ENCODE measurements around the gene AGMAT. TPM values are rescaled to one million over a fixed set of nuclear protein-coding genes. Genes with fewer than 3 reads are reported as not detected.

The AGMAT gene
- total and polyA plus RNA-seq, 2 of the 13 experiments (the other 11 are each of a cell fraction or from before 2014, with no cell fraction given): 59.1 to 174 TPM

DNA sequence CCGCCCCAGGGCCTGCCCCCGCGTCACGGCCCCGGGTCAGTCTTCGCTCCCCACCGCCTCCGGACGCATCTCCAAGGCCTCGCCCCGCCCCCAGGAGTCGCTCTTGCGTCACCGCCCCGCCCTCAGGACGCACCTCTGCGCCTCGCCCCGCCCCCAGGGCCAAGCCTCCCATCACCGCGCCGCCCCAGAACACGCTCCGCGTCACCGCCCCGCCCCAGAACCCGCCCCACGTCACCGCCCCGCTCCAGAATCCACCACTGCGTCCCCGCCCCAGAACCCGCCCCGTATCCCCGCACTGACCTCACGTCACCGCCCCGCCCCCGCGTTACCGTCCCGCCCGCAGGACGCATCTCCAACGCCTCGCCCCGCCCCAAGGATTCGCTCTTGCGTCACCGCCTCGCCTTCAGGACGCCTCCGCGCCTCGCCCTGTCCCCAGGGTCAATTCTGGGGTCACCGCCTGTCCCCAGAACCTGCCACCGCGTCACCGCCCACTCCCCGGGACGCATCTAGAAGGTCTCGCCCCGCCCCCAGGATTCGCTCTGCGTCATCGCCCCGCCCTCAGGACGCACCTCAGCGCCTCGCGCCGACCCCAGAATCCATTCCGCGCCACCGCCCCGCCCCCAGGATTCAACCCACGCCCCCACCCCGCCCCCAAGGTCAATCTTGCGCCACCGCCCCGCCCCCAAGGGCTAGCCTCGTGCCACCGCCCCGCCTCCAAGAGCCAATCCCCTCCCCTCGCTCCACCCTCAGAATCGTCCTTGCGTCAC is 60.4 kb downstream of the AGMAT start (continued):
- TF ChIP-seq, protein P1, sequence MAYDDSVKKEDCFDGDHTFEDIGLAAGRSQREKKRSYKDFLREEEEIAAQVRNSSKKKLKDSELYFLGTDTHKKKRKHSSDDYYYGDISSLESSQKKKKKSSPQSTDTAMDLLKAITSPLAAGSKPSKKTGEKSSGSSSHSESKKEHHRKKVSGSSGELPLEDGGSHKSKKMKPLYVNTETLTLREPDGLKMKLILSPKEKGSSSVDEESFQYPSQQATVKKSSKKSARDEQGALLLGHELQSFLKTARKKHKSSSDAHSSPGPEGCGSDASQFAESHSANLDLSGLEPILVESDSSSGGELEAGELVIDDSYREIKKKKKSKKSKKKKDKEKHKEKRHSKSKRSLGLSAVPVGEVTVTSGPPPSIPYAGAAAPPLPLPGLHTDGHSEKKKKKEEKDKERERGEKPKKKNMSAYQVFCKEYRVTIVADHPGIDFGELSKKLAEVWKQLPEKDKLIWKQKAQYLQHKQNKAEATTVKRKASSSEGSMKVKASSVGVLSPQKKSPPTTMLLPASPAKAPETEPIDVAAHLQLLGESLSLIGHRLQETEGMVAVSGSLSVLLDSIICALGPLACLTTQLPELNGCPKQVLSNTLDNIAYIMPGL (CRISPR knock-in tag; IDR thresholded peaks at IDR 0.05; ENCODE audit: borderline replicate concordance in 1 of 2, low read depth in 1 of 2): no peak
- TF ChIP-seq, protein P2, sequence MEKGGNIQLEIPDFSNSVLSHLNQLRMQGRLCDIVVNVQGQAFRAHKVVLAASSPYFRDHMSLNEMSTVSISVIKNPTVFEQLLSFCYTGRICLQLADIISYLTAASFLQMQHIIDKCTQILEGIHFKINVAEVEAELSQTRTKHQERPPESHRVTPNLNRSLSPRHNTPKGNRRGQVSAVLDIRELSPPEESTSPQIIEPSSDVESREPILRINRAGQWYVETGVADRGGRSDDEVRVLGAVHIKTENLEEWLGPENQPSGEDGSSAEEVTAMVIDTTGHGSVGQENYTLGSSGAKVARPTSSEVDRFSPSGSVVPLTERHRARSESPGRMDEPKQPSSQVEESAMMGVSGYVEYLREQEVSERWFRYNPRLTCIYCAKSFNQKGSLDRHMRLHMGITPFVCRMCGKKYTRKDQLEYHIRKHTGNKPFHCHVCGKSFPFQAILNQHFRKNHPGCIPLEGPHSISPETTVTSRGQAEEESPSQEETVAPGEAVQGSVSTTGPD (CRISPR knock-in tag; IDR thresholded peaks at IDR 0.05): no peak
- TF ChIP-seq, protein P3, sequence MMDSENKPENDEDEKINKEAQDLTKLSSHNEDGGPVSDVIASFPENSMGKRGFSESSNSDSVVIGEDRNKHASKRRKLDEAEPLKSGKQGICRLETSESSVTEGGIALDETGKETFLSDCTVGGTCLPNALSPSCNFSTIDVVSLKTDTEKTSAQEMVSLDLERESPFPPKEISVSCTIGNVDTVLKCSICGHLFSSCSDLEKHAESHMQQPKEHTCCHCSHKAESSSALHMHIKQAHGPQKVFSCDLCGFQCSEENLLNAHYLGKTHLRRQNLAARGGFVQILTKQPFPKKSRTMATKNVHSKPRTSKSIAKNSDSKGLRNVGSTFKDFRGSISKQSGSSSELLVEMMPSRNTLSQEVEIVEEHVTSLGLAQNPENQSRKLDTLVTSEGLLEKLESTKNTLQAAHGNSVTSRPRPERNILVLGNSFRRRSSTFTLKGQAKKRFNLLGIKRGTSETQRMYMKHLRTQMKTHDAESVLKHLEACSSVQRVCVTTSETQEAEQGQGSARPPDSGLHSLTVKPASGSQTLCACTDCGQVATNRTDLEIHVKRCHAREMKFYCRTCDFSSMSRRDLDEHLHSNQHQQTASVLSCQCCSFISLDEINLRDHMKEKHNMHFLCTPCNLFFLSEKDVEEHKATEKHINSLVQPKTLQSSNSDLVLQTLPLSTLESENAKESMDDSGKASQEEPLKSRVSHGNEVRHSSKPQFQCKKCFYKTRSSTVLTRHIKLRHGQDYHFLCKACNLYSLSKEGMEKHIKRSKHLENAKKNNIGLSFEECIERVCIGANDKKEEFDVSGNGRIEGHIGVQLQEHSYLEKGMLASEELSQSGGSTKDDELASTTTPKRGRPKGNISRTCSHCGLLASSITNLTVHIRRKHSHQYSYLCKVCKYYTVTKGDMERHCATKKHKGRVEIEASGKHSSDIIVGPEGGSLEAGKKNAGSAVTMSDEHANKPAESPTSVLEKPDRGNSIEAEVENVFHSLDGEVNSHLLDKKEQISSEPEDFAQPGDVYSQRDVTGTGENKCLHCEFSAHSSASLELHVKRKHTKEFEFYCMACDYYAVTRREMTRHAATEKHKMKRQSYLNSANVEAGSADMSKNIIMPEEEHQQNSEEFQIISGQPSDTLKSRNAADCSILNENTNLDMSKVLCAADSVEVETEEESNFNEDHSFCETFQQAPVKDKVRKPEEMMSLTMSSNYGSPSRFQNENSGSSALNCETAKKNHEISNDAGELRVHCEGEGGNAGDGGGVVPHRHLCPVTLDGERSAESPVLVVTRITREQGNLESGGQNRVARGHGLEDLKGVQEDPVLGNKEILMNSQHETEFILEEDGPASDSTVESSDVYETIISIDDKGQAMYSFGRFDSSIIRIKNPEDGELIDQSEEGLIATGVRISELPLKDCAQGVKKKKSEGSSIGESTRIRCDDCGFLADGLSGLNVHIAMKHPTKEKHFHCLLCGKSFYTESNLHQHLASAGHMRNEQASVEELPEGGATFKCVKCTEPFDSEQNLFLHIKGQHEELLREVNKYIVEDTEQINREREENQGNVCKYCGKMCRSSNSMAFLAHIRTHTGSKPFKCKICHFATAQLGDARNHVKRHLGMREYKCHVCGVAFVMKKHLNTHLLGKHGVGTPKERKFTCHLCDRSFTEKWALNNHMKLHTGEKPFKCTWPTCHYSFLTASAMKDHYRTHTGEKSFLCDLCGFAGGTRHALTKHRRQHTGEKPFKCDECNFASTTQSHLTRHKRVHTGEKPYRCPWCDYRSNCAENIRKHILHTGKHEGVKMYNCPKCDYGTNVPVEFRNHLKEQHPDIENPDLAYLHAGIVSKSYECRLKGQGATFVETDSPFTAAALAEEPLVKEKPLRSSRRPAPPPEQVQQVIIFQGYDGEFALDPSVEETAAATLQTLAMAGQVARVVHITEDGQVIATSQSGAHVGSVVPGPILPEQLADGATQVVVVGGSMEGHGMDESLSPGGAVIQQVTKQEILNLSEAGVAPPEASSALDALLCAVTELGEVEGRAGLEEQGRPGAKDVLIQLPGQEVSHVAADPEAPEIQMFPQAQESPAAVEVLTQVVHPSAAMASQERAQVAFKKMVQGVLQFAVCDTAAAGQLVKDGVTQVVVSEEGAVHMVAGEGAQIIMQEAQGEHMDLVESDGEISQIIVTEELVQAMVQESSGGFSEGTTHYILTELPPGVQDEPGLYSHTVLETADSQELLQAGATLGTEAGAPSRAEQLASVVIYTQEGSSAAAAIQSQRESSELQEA (CRISPR knock-in tag; IDR thresholded peaks at IDR 0.05; ENCODE audit: not compliant biosample characterization): no peak
- TF ChIP-seq ZNF101 (CRISPR knock-in tag; IDR thresholded peaks at IDR 0.05; ENCODE audit: borderline replicate concordance, low read depth) (no peak), GTF3A (CRISPR knock-in tag; conservative IDR thresholded peaks at IDR 0.05) (no peak), SRSF1 (optimal IDR thresholded peaks at IDR 0.05; ENCODE audit: low read depth, low read length) (no peak), ZNF251 (CRISPR knock-in tag; IDR thresholded peaks at IDR 0.05) (no peak), PHF8 (CRISPR knock-in tag; IDR thresholded peaks at IDR 0.05) (peak; percentile 12; the same call in 1 of the 2 replicates)
- TF ChIP-seq, protein P4, sequence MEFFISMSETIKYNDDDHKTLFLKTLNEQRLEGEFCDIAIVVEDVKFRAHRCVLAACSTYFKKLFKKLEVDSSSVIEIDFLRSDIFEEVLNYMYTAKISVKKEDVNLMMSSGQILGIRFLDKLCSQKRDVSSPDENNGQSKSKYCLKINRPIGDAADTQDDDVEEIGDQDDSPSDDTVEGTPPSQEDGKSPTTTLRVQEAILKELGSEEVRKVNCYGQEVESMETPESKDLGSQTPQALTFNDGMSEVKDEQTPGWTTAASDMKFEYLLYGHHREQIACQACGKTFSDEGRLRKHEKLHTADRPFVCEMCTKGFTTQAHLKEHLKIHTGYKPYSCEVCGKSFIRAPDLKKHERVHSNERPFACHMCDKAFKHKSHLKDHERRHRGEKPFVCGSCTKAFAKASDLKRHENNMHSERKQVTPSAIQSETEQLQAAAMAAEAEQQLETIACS (CRISPR knock-in tag; IDR thresholded peaks at IDR 0.05): no peak
- TF ChIP-seq, protein P5, sequence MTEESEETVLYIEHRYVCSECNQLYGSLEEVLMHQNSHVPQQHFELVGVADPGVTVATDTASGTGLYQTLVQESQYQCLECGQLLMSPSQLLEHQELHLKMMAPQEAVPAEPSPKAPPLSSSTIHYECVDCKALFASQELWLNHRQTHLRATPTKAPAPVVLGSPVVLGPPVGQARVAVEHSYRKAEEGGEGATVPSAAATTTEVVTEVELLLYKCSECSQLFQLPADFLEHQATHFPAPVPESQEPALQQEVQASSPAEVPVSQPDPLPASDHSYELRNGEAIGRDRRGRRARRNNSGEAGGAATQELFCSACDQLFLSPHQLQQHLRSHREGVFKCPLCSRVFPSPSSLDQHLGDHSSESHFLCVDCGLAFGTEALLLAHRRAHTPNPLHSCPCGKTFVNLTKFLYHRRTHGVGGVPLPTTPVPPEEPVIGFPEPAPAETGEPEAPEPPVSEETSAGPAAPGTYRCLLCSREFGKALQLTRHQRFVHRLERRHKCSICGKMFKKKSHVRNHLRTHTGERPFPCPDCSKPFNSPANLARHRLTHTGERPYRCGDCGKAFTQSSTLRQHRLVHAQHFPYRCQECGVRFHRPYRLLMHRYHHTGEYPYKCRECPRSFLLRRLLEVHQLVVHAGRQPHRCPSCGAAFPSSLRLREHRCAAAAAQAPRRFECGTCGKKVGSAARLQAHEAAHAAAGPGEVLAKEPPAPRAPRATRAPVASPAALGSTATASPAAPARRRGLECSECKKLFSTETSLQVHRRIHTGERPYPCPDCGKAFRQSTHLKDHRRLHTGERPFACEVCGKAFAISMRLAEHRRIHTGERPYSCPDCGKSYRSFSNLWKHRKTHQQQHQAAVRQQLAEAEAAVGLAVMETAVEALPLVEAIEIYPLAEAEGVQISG (CRISPR knock-in tag; IDR thresholded peaks at IDR 0.05): peak; percentile 32
